Measurements from ENCODE around the gene TMEM62. TPM values are rescaled to one million over a fixed set of nuclear protein-coding genes. Genes with fewer than 3 reads are reported as not detected.

Gene TMEM62
- polyA plus RNA-seq, 1 donor (not counting 4 experiments of a cell fraction or from before 2014, with no cell fraction given) = 5.5 TPM

GRCh38 chr15:43150191-43150929, 17.0 kb downstream of the TMEM62 start:
- TF ChIP-seq CTCF (optimal IDR thresholded peaks at IDR 0.05 in 1 of 3, IDR thresholded peaks at IDR 0.05 in 1 of 3, conservative IDR thresholded peaks at IDR 0.05 in 1 of 3; ENCODE audit: extremely low read depth in 1 of 3, insufficient read depth in 2 of 3, low read length in 3 of 3) = no peak
- no peak for TF ChIP-seq EZH2 (IDR thresholded peaks at IDR 0.05; ENCODE audit: low read length)
- Histone ChIP-seq H3K4me1 (ENCODE audit: control insufficient read depth, extremely low read depth, insufficient read depth, low read length) (peaks cover 7% of the 10 kb centered on the region), H4K20me1 (ENCODE audit: control insufficient read depth, extremely low read depth, insufficient read depth, low read length) (no peaks in the 10 kb centered on the region), H3K79me2 (ENCODE audit: control insufficient read depth, insufficient read depth, low read length) (no peaks in the 10 kb centered on the region), H3K36me3 (ENCODE audit: control insufficient read depth in 2 of 2, extremely low read depth in 1 of 2, insufficient read depth in 2 of 2, low read length in 2 of 2) (no peaks in the 10 kb centered on the region), H3K27ac (ENCODE audit: control insufficient read depth, insufficient read depth, low read length) (peak overlapping the region; percentile 67), H3K9me3 (ENCODE audit: control insufficient read depth, low read depth, low read length) (no peaks in the 10 kb centered on the region), H3K27me3 (ENCODE audit: control insufficient read depth, extremely low read depth, insufficient read depth, low read length) (no peaks in the 10 kb centered on the region), H2AFZ (ENCODE audit: control insufficient read depth, low read length) (peak overlapping the region; percentile 70), H3K9me1 (ENCODE audit: control insufficient read depth, extremely low read depth, insufficient read depth, low read length) (no peaks in the 10 kb centered on the region), H3K9ac (ENCODE audit: control insufficient read depth, extremely low read depth, insufficient read depth, low read length) (peak overlapping the region; percentile 11), H3K4me2 (ENCODE audit: control insufficient read depth, extremely low read depth, insufficient read depth, low read depth, low read length) (peak overlapping the region; percentile 17), H3K4me3 (ENCODE audit: control insufficient read depth in 2 of 3, extremely low read depth in 1 of 3, insufficient read depth in 2 of 3, low read depth in 1 of 3, low read length in 3 of 3) (no peak overlapping the region)
- dilution Hi-C loops (cut with MboI; ENCODE audit: extremely low pct_ligation_motif_present, low sequenced_read_pairs) = no loop called here
- DNase-seq (ENCODE audit: low read depth, low spot score) (peak; percentile 98), FAIRE-seq (peak; percentile 89)

GRCh38 chr15:43151688-43152087, 18.3 kb downstream of the TMEM62 start:
- H3K27me3 ChIP-seq (ENCODE audit: control insufficient read depth, extremely low read depth, insufficient read depth, low read length) = no peaks in the 10 kb centered on the region
- no peaks in the 10 kb centered on the region for H3K79me2 ChIP-seq (ENCODE audit: control insufficient read depth, insufficient read depth, low read length)
- no peak overlapping the region for H3K9ac ChIP-seq (ENCODE audit: control insufficient read depth, extremely low read depth, insufficient read depth, low read length)
- DNase-seq (ENCODE audit: low read depth, low spot score) (no peak), FAIRE-seq (no peak)
- H3K36me3 ChIP-seq (ENCODE audit: control insufficient read depth in 2 of 2, extremely low read depth in 1 of 2, insufficient read depth in 2 of 2, low read length in 2 of 2) = no peaks in the 10 kb centered on the region
- no peaks in the 10 kb centered on the region for H3K9me1 ChIP-seq (ENCODE audit: control insufficient read depth, extremely low read depth, insufficient read depth, low read length)
- H2AFZ ChIP-seq (ENCODE audit: control insufficient read depth, low read length) = no peak overlapping the region
- no peak overlapping the region for H3K4me3 ChIP-seq (ENCODE audit: control insufficient read depth in 2 of 3, extremely low read depth in 1 of 3, insufficient read depth in 2 of 3, low read depth in 1 of 3, low read length in 3 of 3)
- dilution Hi-C loops (cut with MboI; ENCODE audit: extremely low pct_ligation_motif_present, low sequenced_read_pairs) = no loop called here
- TF ChIP-seq CTCF (optimal IDR thresholded peaks at IDR 0.05 in 1 of 3, IDR thresholded peaks at IDR 0.05 in 1 of 3, conservative IDR thresholded peaks at IDR 0.05 in 1 of 3; ENCODE audit: extremely low read depth in 1 of 3, insufficient read depth in 2 of 3, low read length in 3 of 3) = no peak
- peaks cover 7% of the 10 kb centered on the region for H3K4me1 ChIP-seq (ENCODE audit: control insufficient read depth, extremely low read depth, insufficient read depth, low read length)
- no peaks in the 10 kb centered on the region for H3K9me3 ChIP-seq (ENCODE audit: control insufficient read depth, low read depth, low read length)
- no peaks in the 10 kb centered on the region for H4K20me1 ChIP-seq (ENCODE audit: control insufficient read depth, extremely low read depth, insufficient read depth, low read length)
- no peak overlapping the region for H3K27ac ChIP-seq (ENCODE audit: control insufficient read depth, insufficient read depth, low read length)
- no peak overlapping the region for H3K4me2 ChIP-seq (ENCODE audit: control insufficient read depth, extremely low read depth, insufficient read depth, low read depth, low read length)
